ENCODE data around the gene RARA. TPM values are rescaled to one million over a fixed set of nuclear protein-coding genes. Genes with fewer than 3 reads are reported as not detected.

Gene RARA
- total and polyA plus RNA-seq, 2 experiments from 2014 or later = 7.4 to 15.9 TPM

DNA sequence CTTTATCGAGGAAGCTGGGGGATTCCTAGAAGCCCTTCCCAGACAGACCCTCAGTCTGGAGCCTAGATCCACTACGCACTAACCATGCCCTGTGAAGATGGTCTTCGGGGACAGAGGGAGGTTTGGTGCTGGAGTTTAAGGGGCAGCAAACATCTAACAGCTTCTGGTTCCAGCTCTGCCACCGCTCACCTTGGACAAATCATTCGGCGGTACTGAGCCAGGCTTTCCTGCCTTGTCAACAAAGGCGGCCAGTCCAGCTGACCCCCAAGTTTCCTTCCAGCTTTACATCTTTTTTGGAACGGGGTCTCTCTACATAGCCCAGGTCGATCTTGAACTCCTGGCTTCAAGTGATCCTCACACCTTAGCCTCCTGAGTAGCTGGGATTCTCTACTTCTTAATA lies 55.9 kb downstream of the RARA start (continued):
- TF ChIP-seq, protein P1, sequence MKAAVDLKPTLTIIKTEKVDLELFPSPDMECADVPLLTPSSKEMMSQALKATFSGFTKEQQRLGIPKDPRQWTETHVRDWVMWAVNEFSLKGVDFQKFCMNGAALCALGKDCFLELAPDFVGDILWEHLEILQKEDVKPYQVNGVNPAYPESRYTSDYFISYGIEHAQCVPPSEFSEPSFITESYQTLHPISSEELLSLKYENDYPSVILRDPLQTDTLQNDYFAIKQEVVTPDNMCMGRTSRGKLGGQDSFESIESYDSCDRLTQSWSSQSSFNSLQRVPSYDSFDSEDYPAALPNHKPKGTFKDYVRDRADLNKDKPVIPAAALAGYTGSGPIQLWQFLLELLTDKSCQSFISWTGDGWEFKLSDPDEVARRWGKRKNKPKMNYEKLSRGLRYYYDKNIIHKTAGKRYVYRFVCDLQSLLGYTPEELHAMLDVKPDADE (IDR thresholded peaks at IDR 0.05) = no peak
- no peak for TF ChIP-seq NANOG (IDR thresholded peaks at IDR 0.05; ENCODE audit: borderline replicate concordance)
- TF ChIP-seq CTCF (conservative IDR thresholded peaks at IDR 0.05; ENCODE audit: low read depth in 2 of 2) = no peak
- TF ChIP-seq POLR2AphosphoS5 (IDR thresholded peaks at IDR 0.05; ENCODE audit: low read depth) = no peak

GRCh38 chr17:40366076-40366860 lies 57.3 kb downstream of the RARA start:
- Mint-ChIP-seq H3K4me1 (peaks cover 28% of the 10 kb centered on the region), H3K27ac (no peak overlapping the region), H3K4me3 (no peak overlapping the region), H3K27me3 (ENCODE audit: insufficient read depth, low read depth, poor library complexity) (peaks cover 39% of the 10 kb centered on the region), H3K9me3 (peaks cover 2% of the 10 kb centered on the region), H3K36me3 (ENCODE audit: low read depth) (peaks cover 2% of the 10 kb centered on the region; the same call in 2 of the 3 replicates)
- no peak overlapping the region for H3K4me3 ChIP-seq
- H3K4me1 ChIP-seq (ENCODE audit: insufficient read depth) = peaks cover 17% of the 10 kb centered on the region
- H4K20me1 ChIP-seq (replicated peaks; ENCODE audit: insufficient read depth) = no peaks in the 10 kb centered on the region
- H3K4me2 ChIP-seq = no peak overlapping the region
- H3K36me3 ChIP-seq (ENCODE audit: insufficient read depth) = no peaks in the 10 kb centered on the region
- H3F3A ChIP-seq (replicated peaks; ENCODE audit: low read depth) = peaks cover 5% of the 10 kb centered on the region; the same call in 1 of the 2 replicates
- DNase-seq (ENCODE audit: low spot score) (no peak), ATAC-seq (no peak)
- H3K9me2 ChIP-seq (ENCODE audit: insufficient read depth) = no peaks in the 10 kb centered on the region
- no peak overlapping the region for H3K27ac ChIP-seq (ENCODE audit: low read depth)
- peaks cover 31% of the 10 kb centered on the region for H3K27me3 ChIP-seq (ENCODE audit: insufficient read depth)
- H2AFZ ChIP-seq = no peak overlapping the region
- no peaks in the 10 kb centered on the region for H3K79me2 ChIP-seq (replicated peaks; ENCODE audit: insufficient read depth)
- TF ChIP-seq CREB1 (CRISPR knock-in tag; IDR thresholded peaks at IDR 0.05; ENCODE audit: low read depth) (no peak), POLR2AphosphoS5 (IDR thresholded peaks at IDR 0.05; ENCODE audit: low read depth) (no peak), JUNB (IDR thresholded peaks at IDR 0.05; ENCODE audit: unreplicated experiment) (no peak), NANOG (IDR thresholded peaks at IDR 0.05; ENCODE audit: borderline replicate concordance) (no peak), EZH2 (IDR thresholded peaks at IDR 0.05; ENCODE audit: low read depth, unreplicated experiment) (no peak), EZH2phosphoT487 (IDR thresholded peaks at IDR 0.05; ENCODE audit: unreplicated experiment) (no peak)
- TF ChIP-seq, protein P2, sequence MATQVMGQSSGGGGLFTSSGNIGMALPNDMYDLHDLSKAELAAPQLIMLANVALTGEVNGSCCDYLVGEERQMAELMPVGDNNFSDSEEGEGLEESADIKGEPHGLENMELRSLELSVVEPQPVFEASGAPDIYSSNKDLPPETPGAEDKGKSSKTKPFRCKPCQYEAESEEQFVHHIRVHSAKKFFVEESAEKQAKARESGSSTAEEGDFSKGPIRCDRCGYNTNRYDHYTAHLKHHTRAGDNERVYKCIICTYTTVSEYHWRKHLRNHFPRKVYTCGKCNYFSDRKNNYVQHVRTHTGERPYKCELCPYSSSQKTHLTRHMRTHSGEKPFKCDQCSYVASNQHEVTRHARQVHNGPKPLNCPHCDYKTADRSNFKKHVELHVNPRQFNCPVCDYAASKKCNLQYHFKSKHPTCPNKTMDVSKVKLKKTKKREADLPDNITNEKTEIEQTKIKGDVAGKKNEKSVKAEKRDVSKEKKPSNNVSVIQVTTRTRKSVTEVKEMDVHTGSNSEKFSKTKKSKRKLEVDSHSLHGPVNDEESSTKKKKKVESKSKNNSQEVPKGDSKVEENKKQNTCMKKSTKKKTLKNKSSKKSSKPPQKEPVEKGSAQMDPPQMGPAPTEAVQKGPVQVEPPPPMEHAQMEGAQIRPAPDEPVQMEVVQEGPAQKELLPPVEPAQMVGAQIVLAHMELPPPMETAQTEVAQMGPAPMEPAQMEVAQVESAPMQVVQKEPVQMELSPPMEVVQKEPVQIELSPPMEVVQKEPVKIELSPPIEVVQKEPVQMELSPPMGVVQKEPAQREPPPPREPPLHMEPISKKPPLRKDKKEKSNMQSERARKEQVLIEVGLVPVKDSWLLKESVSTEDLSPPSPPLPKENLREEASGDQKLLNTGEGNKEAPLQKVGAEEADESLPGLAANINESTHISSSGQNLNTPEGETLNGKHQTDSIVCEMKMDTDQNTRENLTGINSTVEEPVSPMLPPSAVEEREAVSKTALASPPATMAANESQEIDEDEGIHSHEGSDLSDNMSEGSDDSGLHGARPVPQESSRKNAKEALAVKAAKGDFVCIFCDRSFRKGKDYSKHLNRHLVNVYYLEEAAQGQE (IDR thresholded peaks at IDR 0.05; ENCODE audit: unreplicated experiment) = no peak
- TF ChIP-seq, protein P1 (IDR thresholded peaks at IDR 0.05) = no peak
